GM23248 (cell line): ENCODE measurements around the gene EID2B.

Experiments
- EZH2 ChIP-seq: fragments of 200-600 bp; sonication (generic); IDR thresholded peaks from 2 replicates; pipeline ENCODE4 v1.6.1; 2018; ENCODE audit warnings: antibody characterized with exemption, mild to moderate bottlenecking; ENCODE audit not compliant: insufficient read depth, poor library complexity, severe bottlenecking
- EZH2phosphoT487 ChIP-seq: fragments of 200-600 bp; sonication (generic); IDR thresholded peaks from 2 replicates; pipeline ENCODE4 v1.6.1; 2018; ENCODE audit warnings: antibody characterized with exemption, moderate library complexity, mild to moderate bottlenecking, low read depth; ENCODE audit not compliant: insufficient read depth

DNA sequence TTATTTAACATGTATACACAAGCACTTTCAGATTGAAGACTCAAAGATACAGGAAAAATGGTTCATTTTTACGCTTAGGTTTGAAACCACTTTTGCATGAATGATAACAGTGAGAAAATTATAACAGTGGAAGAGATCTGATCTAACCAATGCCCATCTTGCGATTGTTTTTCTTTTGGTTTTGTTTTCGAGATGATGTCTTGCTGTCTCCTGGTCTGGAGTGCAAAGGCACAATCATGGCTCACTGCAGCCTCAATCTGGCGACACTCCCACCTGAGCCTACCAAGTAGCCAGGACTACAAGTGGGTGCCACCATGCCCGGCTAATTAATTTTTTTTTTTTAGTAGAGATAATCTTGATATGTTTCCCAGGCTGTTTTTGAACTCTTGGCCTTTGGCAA lies 17.5 kb upstream of the EID2B start:
- TF ChIP-seq EZH2phosphoT487 (no peak), EZH2 (no peak)
